Testis (tissue), 2 donors: ENCODE data around the gene ARFRP1.

ENCODE experiments used
- CTCF ChIP-seq, 3 experiments: fragments of 450-650 bp in 2 of 3; fragments of 200-600 bp in 1 of 3; sonication (generic) in 1 of 3; IDR thresholded peaks; one replicate each; pipeline ENCODE4 v1.5.1; 2016 to 2019; ENCODE audit warnings: antibody characterized with exemption in 3 of 3, mild to moderate bottlenecking in 2 of 3, moderate library complexity in 1 of 3
- POLR2A ChIP-seq: fragments of 450-650 bp; IDR thresholded peaks from one replicate; pipeline ENCODE4 v1.6.1; 2017; ENCODE audit warnings: antibody characterized with exemption, mild to moderate bottlenecking, moderate library complexity

- TF ChIP-seq CTCF (IDR thresholded peaks at IDR 0.05), result no peak
- TF ChIP-seq POLR2A, result no peak
These were observed 33.8 kb downstream of the ARFRP1 start for GRCh38 chr20:63673951-63674350.
